ENCODE data around the gene JAM2. TPM values are rescaled to one million over a fixed set of nuclear protein-coding genes. Genes with fewer than 3 reads are reported as not detected.
A peak's percentile ranks its signal among the peaks of the same experiment; 100 is the strongest.

The JAM2 gene
- total RNA-seq, 1 experiment from 2014 or later, result 0.15 TPM

DNA sequence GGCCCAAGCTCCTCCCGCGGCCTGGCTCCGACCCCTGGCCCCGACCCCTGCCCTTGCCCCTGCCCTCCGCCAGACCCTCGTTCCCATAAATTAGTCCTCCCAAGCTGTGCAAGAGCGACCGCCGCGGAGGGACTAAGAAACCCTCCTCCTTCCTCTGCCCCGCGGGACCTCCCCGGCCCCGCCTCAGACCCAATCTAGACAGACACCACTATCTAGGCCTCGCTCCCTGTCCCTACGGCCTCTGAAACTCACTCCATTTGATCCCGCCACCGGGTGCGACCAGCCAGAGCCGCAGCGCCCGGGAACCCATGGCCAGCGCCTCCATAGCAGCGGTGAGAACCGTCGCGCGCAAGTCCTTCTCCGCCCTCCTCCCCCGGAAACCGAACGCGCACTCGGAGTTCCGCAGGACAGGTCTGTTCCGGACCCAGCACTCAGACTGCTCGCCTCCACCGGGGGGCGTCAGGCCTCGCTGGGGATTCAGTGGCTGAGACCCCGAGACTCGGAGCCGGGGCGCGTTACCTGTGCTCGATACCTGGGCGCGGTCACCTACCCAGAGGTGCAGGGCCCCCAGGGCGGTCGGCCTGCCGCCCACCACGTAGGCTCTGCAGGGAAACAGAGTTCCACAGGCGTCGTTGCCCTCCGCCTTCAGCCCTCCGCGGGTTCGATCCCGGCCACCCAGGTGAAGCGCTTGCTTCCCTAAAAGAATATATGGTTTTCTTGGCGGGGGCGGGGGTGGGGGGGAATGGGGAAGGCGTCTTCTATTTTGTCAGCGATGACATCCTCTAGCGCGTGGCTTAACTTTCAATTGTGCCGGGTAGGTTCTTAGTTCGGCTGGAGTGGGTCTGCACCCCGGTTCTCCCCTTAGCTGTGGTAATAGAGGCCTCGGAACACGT, 31.7 kb upstream of the JAM2 start, which contains the start of gene MRPL39 (continued):
- TF ChIP-seq, protein P1, sequence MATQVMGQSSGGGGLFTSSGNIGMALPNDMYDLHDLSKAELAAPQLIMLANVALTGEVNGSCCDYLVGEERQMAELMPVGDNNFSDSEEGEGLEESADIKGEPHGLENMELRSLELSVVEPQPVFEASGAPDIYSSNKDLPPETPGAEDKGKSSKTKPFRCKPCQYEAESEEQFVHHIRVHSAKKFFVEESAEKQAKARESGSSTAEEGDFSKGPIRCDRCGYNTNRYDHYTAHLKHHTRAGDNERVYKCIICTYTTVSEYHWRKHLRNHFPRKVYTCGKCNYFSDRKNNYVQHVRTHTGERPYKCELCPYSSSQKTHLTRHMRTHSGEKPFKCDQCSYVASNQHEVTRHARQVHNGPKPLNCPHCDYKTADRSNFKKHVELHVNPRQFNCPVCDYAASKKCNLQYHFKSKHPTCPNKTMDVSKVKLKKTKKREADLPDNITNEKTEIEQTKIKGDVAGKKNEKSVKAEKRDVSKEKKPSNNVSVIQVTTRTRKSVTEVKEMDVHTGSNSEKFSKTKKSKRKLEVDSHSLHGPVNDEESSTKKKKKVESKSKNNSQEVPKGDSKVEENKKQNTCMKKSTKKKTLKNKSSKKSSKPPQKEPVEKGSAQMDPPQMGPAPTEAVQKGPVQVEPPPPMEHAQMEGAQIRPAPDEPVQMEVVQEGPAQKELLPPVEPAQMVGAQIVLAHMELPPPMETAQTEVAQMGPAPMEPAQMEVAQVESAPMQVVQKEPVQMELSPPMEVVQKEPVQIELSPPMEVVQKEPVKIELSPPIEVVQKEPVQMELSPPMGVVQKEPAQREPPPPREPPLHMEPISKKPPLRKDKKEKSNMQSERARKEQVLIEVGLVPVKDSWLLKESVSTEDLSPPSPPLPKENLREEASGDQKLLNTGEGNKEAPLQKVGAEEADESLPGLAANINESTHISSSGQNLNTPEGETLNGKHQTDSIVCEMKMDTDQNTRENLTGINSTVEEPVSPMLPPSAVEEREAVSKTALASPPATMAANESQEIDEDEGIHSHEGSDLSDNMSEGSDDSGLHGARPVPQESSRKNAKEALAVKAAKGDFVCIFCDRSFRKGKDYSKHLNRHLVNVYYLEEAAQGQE (IDR thresholded peaks at IDR 0.05; ENCODE audit: low read depth), result no peak
- TF ChIP-seq ELF1 (IDR thresholded peaks at IDR 0.05; ENCODE audit: borderline replicate concordance, low read depth) (no peak), POLR2AphosphoS5 (IDR thresholded peaks at IDR 0.05; ENCODE audit: low read depth, low read length) (peak; percentile 81), POLR2A (IDR thresholded peaks at IDR 0.05; ENCODE audit: borderline replicate concordance, extremely low read depth, insufficient read depth, insufficient read length) (peak; percentile 70), JUND (IDR thresholded peaks at IDR 0.05) (no peak)
- TF ChIP-seq, protein P2, sequence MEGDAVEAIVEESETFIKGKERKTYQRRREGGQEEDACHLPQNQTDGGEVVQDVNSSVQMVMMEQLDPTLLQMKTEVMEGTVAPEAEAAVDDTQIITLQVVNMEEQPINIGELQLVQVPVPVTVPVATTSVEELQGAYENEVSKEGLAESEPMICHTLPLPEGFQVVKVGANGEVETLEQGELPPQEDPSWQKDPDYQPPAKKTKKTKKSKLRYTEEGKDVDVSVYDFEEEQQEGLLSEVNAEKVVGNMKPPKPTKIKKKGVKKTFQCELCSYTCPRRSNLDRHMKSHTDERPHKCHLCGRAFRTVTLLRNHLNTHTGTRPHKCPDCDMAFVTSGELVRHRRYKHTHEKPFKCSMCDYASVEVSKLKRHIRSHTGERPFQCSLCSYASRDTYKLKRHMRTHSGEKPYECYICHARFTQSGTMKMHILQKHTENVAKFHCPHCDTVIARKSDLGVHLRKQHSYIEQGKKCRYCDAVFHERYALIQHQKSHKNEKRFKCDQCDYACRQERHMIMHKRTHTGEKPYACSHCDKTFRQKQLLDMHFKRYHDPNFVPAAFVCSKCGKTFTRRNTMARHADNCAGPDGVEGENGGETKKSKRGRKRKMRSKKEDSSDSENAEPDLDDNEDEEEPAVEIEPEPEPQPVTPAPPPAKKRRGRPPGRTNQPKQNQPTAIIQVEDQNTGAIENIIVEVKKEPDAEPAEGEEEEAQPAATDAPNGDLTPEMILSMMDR (IDR thresholded peaks at IDR 0.05 in 2 of 3, conservative IDR thresholded peaks at IDR 0.05 in 1 of 3; ENCODE audit: borderline replicate concordance in 1 of 3, insufficient read depth in 1 of 3, low read depth in 2 of 3, low read length in 2 of 3), result peak; percentile 6 to 71 (median 61); a peak in 4 of 6 replicates
- TF ChIP-seq, protein P3, sequence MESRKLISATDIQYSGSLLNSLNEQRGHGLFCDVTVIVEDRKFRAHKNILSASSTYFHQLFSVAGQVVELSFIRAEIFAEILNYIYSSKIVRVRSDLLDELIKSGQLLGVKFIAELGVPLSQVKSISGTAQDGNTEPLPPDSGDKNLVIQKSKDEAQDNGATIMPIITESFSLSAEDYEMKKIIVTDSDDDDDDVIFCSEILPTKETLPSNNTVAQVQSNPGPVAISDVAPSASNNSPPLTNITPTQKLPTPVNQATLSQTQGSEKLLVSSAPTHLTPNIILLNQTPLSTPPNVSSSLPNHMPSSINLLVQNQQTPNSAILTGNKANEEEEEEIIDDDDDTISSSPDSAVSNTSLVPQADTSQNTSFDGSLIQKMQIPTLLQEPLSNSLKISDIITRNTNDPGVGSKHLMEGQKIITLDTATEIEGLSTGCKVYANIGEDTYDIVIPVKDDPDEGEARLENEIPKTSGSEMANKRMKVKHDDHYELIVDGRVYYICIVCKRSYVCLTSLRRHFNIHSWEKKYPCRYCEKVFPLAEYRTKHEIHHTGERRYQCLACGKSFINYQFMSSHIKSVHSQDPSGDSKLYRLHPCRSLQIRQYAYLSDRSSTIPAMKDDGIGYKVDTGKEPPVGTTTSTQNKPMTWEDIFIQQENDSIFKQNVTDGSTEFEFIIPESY (IDR thresholded peaks at IDR 0.05; ENCODE audit: extremely low read depth, insufficient replicate concordance, low read length), result no peak

Measured in HCT116 (cell line).